Measurements from ENCODE around the gene FBXW9.

DNA sequence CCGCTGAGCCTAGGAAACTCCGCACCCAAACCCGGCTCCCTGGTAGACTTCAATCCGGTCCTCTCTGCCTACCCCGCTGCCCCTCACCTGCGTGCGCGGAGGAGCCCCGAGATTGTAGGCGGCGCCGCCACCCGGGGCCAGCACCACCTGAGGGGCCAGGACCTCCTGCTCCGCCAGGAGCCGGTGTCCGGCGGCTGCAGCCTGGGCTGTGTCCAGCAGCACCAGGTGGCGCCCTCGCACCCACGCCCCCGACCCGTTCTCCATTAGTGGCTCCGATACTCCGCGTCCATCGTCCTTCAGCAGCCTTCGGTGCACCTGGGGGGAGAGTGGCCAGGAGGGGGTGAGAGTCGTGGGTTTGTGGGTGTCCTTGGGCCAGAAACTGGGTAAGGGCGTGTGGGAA, 48.3 kb downstream of the FBXW9 start:
- TF ChIP-seq, protein P1, sequence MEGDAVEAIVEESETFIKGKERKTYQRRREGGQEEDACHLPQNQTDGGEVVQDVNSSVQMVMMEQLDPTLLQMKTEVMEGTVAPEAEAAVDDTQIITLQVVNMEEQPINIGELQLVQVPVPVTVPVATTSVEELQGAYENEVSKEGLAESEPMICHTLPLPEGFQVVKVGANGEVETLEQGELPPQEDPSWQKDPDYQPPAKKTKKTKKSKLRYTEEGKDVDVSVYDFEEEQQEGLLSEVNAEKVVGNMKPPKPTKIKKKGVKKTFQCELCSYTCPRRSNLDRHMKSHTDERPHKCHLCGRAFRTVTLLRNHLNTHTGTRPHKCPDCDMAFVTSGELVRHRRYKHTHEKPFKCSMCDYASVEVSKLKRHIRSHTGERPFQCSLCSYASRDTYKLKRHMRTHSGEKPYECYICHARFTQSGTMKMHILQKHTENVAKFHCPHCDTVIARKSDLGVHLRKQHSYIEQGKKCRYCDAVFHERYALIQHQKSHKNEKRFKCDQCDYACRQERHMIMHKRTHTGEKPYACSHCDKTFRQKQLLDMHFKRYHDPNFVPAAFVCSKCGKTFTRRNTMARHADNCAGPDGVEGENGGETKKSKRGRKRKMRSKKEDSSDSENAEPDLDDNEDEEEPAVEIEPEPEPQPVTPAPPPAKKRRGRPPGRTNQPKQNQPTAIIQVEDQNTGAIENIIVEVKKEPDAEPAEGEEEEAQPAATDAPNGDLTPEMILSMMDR (IDR thresholded peaks at IDR 0.05 in 8 of 11, conservative IDR thresholded peaks at IDR 0.05 in 3 of 11), result peak in 3 of 11 experiments; percentile 16 to 21 (median 20)
- TF ChIP-seq POLR2A (IDR thresholded peaks at IDR 0.05), result no peak
